Lung (tissue), 12 donors: Measurements from ENCODE around the gene B9D2. TPM values are rescaled to one million over a fixed set of nuclear protein-coding genes. Genes with fewer than 3 reads are reported as not detected.
A peak's percentile ranks its signal among the peaks of the same experiment; 100 is the strongest.

ENCODE experiments used
- ATAC-seq: fragments of 200-7000 bp; cut with Tn5 transposase; one replicate; pipeline ENCODE4 v1.9.1; 2020; ENCODE audit warnings: moderate number of reproducible peaks; ENCODE audit not compliant: insufficient read depth, low FRiP score
- DNase-seq, 3 donors: peaks; one replicate each; pipeline ENCODE4 v3.0.0-alpha.2; 2013 to 2017
- H3K27ac ChIP-seq, 2 donors: one replicate each; pipeline ENCODE4 v1.5.1; 2013; ENCODE audit warnings: mild to moderate bottlenecking in 2 of 2, moderate library complexity in 2 of 2, control low read depth in 1 of 2, inconsistent platforms in 1 of 2, low read depth in 1 of 2, low read length in 1 of 2
- H3K27me3 ChIP-seq, 3 donors: one replicate each; pipeline ENCODE4 v1.5.1; 2013; ENCODE audit warnings: low read length in 2 of 3; ENCODE audit not compliant: control insufficient read depth in 3 of 3, insufficient read depth in 3 of 3
- H3K36me3 ChIP-seq, 4 donors: one replicate each; pipeline ENCODE4 v1.5.1; 2013; ENCODE audit warnings: low read length in 4 of 4, mild to moderate bottlenecking in 1 of 4, moderate library complexity in 1 of 4; ENCODE audit not compliant: control insufficient read depth in 4 of 4, insufficient read depth in 4 of 4
- H3K4me1 ChIP-seq, 5 donors: one replicate each; pipeline ENCODE4 v1.5.1; 2013; ENCODE audit warnings: low read length in 5 of 5, mild to moderate bottlenecking in 2 of 5, moderate library complexity in 1 of 5; ENCODE audit not compliant: control insufficient read depth in 5 of 5, insufficient read depth in 5 of 5
- H3K4me3 ChIP-seq: one replicate; pipeline ENCODE4 v1.5.1; 2013; ENCODE audit warnings: mild to moderate bottlenecking, control low read depth, moderate library complexity
- H3K9ac ChIP-seq, 2 donors: one replicate each; pipeline ENCODE4 v1.5.1; 2013; ENCODE audit warnings: low read length in 2 of 2, control low read depth in 1 of 2; ENCODE audit not compliant: insufficient read depth in 1 of 2
- H3K9me3 ChIP-seq, 4 donors: one replicate each; pipeline ENCODE4 v1.5.1; 2013; ENCODE audit warnings: low read length in 3 of 4, mild to moderate bottlenecking in 1 of 4, moderate library complexity in 1 of 4; ENCODE audit not compliant: control insufficient read depth in 4 of 4, insufficient read depth in 3 of 4
- WGBS, 2 donors: extraction: QIAGEN DNeasy Blood & Tissue Kit; methylation state at CpG; one replicate each; pipeline ENCODE4 v1.1.7; 2013; 5-methylcytosine and 5-hydroxymethylcytosine counted together
- polyA plus RNA-seq, 2 donors: library from polyadenylated mRNA; stranded (reverse); fragments of 200-250 nt; gene quantifications; one replicate each; pipeline ENCODE4 v1.2.1, GENCODE V29; 2013
- total RNA-seq, 2 donors: library from RNA; depleted of rRNA in 1 of 2; stranded (reverse); fragments of >200 nt in 1 of 2; gene quantifications; one replicate each; pipeline ENCODE4 v1.2.1, GENCODE V29; 2014 to 2021
- TF ChIP-seq, protein P1 (sequence below): IDR thresholded peaks from 2 replicates; pipeline ENCODE4 v1.5.1; 2012; ENCODE audit warnings: mild to moderate bottlenecking; ENCODE audit errors: control extremely low read depth, extremely low read depth
- donor health status: control.
- donor health status: control.
- donor health status: Bipolar disorder and iron deficiency.
- donor health status: healthy.
- donor health status: DM: yes; HTN: yes; CAD: no.

The B9D2 gene
- total and polyA plus RNA-seq, 4 donors: 10.2 to 18.6 (median 14.0) TPM

DNA sequence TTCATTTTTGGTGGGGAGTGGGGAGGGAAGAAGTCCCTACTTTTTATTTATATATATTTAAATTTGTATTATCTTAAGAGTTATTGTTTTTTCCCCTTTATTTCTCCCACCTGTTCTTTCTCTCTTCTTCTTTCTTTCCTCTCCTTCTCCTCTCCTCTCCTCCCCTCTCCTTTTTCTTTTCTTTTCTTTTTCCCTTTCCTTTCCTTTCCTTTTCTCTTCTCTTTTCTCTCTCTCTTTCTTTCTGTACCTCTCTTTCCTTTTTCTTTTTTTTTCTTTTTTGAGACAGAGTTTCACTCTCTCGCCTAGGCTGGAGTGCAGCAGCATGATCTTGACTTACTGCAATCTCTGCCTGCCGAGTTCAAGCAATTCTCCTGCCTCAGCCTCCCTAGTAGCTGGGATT is 35.6 kb upstream of the B9D2 start:
- no peak for DNase-seq
- TF ChIP-seq, protein P1, sequence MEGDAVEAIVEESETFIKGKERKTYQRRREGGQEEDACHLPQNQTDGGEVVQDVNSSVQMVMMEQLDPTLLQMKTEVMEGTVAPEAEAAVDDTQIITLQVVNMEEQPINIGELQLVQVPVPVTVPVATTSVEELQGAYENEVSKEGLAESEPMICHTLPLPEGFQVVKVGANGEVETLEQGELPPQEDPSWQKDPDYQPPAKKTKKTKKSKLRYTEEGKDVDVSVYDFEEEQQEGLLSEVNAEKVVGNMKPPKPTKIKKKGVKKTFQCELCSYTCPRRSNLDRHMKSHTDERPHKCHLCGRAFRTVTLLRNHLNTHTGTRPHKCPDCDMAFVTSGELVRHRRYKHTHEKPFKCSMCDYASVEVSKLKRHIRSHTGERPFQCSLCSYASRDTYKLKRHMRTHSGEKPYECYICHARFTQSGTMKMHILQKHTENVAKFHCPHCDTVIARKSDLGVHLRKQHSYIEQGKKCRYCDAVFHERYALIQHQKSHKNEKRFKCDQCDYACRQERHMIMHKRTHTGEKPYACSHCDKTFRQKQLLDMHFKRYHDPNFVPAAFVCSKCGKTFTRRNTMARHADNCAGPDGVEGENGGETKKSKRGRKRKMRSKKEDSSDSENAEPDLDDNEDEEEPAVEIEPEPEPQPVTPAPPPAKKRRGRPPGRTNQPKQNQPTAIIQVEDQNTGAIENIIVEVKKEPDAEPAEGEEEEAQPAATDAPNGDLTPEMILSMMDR: no peak
- no peak overlapping the region for H3K9ac ChIP-seq
- peaks cover 0 to 6% (median under 1%) of the 10 kb centered on the region in 4 donors for H3K36me3 ChIP-seq
- no peaks in the 10 kb centered on the region for H3K9me3 ChIP-seq
- WGBS, 2 donors: 93 to 95% methylated on average over 2 of the region's 2 CpGs
- ATAC-seq: no peak
- H3K4me1 ChIP-seq: peaks cover 0 to 19% (median 10%) of the 10 kb centered on the region in 5 donors
- H3K27me3 ChIP-seq: no peaks in the 10 kb centered on the region
- no peak overlapping the region for H3K27ac ChIP-seq
- H3K4me3 ChIP-seq: no peak overlapping the region

DNA sequence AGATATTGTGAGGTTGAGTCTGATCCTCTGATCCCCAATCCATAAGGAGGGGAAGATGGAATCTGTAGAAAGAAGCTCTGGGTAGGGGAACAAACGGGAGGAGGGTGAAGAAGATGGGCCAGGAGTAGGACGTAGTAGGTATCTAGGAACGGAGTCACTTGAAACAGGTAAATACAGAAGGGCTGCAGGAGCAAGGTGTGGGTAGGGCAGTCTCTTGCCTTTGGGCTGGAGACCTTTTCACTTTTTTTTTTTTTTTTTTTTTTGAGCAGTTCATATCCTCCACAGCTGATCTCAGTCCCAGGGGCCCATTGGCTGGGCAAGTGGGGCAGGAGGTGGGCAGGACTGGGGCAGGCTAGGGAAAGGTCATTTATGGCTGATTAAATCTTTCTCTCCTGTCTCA is 35.1 kb upstream of the B9D2 start:
- Histone ChIP-seq H3K36me3 (peaks cover 0 to 6% (median under 1%) of the 10 kb centered on the region in 4 donors), H3K4me1 (peaks cover 0 to 19% (median 10%) of the 10 kb centered on the region in 5 donors), H3K27ac (no peak overlapping the region), H3K9me3 (no peaks in the 10 kb centered on the region), H3K27me3 (no peaks in the 10 kb centered on the region), H3K4me3 (no peak overlapping the region), H3K9ac (no peak overlapping the region)
- WGBS, 2 donors: 78 to 91% methylated on average over 3 of the region's 3 CpGs
- TF ChIP-seq, protein P1: no peak
- DNase-seq (no peak), ATAC-seq (no peak)

DNA sequence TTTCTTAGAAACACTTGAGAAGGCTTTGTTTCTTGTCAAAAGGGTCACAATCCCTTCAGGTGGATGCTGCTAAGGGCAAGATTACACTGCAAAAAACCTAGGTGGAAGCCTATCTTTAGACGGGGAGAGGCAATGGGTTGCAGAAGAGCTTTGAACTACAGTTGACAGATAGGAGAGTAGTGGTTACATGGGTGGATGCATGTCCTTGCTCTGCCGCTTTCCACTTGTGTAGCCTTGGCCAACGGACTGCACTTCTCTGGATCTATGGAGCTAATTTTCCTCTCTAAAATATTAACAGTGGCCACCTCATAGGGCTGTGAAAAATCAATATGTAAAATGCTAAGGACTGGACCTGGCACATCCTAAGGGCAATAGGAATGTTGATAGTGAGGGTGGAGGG is 34.6 kb upstream of the B9D2 start:
- TF ChIP-seq, protein P1: no peak
- no peaks in the 10 kb centered on the region for H3K9me3 ChIP-seq
- DNase-seq: no peak
- H3K4me1 ChIP-seq: peaks cover 0 to 19% (median 10%) of the 10 kb centered on the region in 5 donors
- H3K9ac ChIP-seq: peak overlapping the region; percentile 95 to 97
- peak overlapping the region; percentile 8 for H3K4me3 ChIP-seq
- no peaks in the 10 kb centered on the region for H3K27me3 ChIP-seq
- H3K36me3 ChIP-seq: peaks cover 0 to 6% (median under 1%) of the 10 kb centered on the region in 4 donors
- WGBS, 2 donors: 43 to 65% methylated on average over 3 of the region's 3 CpGs
- H3K27ac ChIP-seq: peak overlapping the region in 1 of 2 donors; percentile 88
- no peak for ATAC-seq

DNA sequence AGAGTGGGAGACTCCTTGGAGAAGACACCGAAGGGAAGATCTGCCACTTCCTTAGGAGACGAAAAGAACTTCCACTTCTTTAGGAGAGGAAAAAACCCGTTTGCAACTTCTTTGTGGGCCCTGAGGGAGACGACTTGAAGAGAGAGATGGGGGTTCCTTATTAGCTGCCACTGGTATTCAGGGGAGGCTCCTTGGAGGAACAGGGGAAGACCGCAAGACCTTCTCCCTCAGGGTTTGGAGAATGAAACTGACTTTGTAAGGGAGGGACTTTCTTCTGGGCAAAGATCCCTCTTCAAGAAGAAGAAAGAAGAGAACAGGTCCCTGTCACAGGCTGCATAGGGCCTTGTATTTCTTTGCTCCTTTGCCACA is 34.1 kb upstream of the B9D2 start:
- Histone ChIP-seq H3K9me3 (no peaks in the 10 kb centered on the region), H3K4me3 (peak overlapping the region; percentile 92), H3K36me3 (peaks cover 0 to 6% (median 0%) of the 10 kb centered on the region in 4 donors), H3K27me3 (no peaks in the 10 kb centered on the region), H3K27ac (peak overlapping the region; percentile 88 to 90), H3K9ac (peak overlapping the region; percentile 95 to 97), H3K4me1 (peaks cover 0 to 19% (median 10%) of the 10 kb centered on the region in 5 donors)
- TF ChIP-seq, protein P1: no peak
- DNase-seq (peak in 1 of 3 donors; percentile 18), ATAC-seq (no peak)
- WGBS, 2 donors: 0% methylated on average over 5 of the region's 5 CpGs
